Chondrocyte (in vitro differentiated cells): ENCODE data around the gene BACE2. TPM values are rescaled to one million over a fixed set of nuclear protein-coding genes. Genes with fewer than 3 reads are reported as not detected.
"Not testable (repeated sequence)": the region's sequence is repeated elsewhere in the genome, so short reads cannot be mapped to it uniquely, and the experiment has no call there.

Experiments
- DNase-seq: peaks from one replicate; pipeline ENCODE4 v3.0.0; 2021; ENCODE audit warnings: mixed read lengths, low spot score
- H3K27ac Mint-ChIP-seq: one replicate; pipeline ENCODE4 v1.8.0; 2021; ENCODE audit warnings: mild to moderate bottlenecking, moderate library complexity, mixed read lengths; ENCODE audit not compliant: unreplicated experiment
- H3K27me3 Mint-ChIP-seq: 2 replicates; pipeline ENCODE4 v1.8.0; 2021; ENCODE audit warnings: low read depth, mixed read lengths
- H3K36me3 Mint-ChIP-seq: 2 replicates; pipeline ENCODE4 v1.8.0; 2021; ENCODE audit warnings: low read depth, mixed read lengths
- H3K4me1 Mint-ChIP-seq: 2 replicates; pipeline ENCODE4 v1.8.0; 2021; ENCODE audit warnings: low read depth, mild to moderate bottlenecking, mixed read lengths
- H3K4me3 Mint-ChIP-seq: one replicate; pipeline ENCODE4 v1.8.0; 2021; ENCODE audit warnings: mild to moderate bottlenecking, moderate library complexity, mixed read lengths; ENCODE audit not compliant: unreplicated experiment
- H3K9me3 Mint-ChIP-seq: 2 replicates; pipeline ENCODE4 v1.8.0; 2021; ENCODE audit warnings: low read depth, mixed read lengths
- total RNA-seq: library from RNA; stranded (reverse); gene quantifications from 3 replicates; pipeline ENCODE4 v1.2.1, GENCODE V29; 2021
- TF ChIP-seq, protein P1 (sequence below): fragments of 200-600 bp; sonication (generic); IDR thresholded peaks from 2 replicates; pipeline ENCODE4 v1.5.0; 2021; ENCODE audit warnings: antibody characterized with exemption, mild to moderate bottlenecking, moderate library complexity

BACE2 gene
- total RNA-seq, 1 donor from 2014 or later = 77.9 TPM

GRCh38 chr21:41255190-41255589 is 87.2 kb downstream of the BACE2 start:
- peaks cover 25% of the 10 kb centered on the region for H3K4me1 Mint-ChIP-seq
- H3K36me3 Mint-ChIP-seq = peaks cover 64% of the 10 kb centered on the region
- DNase-seq = no peak
- no peaks in the 10 kb centered on the region for H3K27me3 Mint-ChIP-seq
- H3K4me3 Mint-ChIP-seq = no peak overlapping the region
- H3K9me3 Mint-ChIP-seq = peaks cover 14% of the 10 kb centered on the region
- no peak overlapping the region for H3K27ac Mint-ChIP-seq
- TF ChIP-seq, protein P1, sequence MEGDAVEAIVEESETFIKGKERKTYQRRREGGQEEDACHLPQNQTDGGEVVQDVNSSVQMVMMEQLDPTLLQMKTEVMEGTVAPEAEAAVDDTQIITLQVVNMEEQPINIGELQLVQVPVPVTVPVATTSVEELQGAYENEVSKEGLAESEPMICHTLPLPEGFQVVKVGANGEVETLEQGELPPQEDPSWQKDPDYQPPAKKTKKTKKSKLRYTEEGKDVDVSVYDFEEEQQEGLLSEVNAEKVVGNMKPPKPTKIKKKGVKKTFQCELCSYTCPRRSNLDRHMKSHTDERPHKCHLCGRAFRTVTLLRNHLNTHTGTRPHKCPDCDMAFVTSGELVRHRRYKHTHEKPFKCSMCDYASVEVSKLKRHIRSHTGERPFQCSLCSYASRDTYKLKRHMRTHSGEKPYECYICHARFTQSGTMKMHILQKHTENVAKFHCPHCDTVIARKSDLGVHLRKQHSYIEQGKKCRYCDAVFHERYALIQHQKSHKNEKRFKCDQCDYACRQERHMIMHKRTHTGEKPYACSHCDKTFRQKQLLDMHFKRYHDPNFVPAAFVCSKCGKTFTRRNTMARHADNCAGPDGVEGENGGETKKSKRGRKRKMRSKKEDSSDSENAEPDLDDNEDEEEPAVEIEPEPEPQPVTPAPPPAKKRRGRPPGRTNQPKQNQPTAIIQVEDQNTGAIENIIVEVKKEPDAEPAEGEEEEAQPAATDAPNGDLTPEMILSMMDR = no peak

GRCh38 chr21:41256231-41256630 is 88.3 kb downstream of the BACE2 start:
- Mint-ChIP-seq H3K4me1 (peaks cover 15% of the 10 kb centered on the region), H3K9me3 (peaks cover 14% of the 10 kb centered on the region), H3K36me3 (peaks cover 59% of the 10 kb centered on the region)
- not testable (repeated sequence) for DNase-seq, H3K27ac Mint-ChIP-seq, H3K4me3 Mint-ChIP-seq, H3K27me3 Mint-ChIP-seq

GRCh38 chr21:41256771-41257702 is 89.1 kb downstream of the BACE2 start:
- peaks cover 14% of the 10 kb centered on the region for H3K9me3 Mint-ChIP-seq
- no peaks in the 10 kb centered on the region for H3K27me3 Mint-ChIP-seq
- H3K4me1 Mint-ChIP-seq = peaks cover 8% of the 10 kb centered on the region
- peaks cover 54% of the 10 kb centered on the region for H3K36me3 Mint-ChIP-seq
- H3K27ac Mint-ChIP-seq = no peak overlapping the region
- TF ChIP-seq, protein P1 = no peak
- DNase-seq = no peak
- H3K4me3 Mint-ChIP-seq = no peak overlapping the region

- Mint-ChIP-seq H3K4me1 (peaks cover 2% of the 10 kb centered on the region), H3K36me3 (peaks cover 45% of the 10 kb centered on the region), H3K4me3 (no peak overlapping the region), H3K9me3 (peaks cover 16% of the 10 kb centered on the region), H3K27ac (no peak overlapping the region), H3K27me3 (no peaks in the 10 kb centered on the region)
- no peak for DNase-seq
- TF ChIP-seq, protein P1 = no peak
These were observed 90.7 kb downstream of the BACE2 start for GRCh38 chr21:41258617-41259016.

- H3K9me3 Mint-ChIP-seq = peaks cover 12% of the 10 kb centered on the region
- H3K4me1 Mint-ChIP-seq = peaks cover 2% of the 10 kb centered on the region
- H3K27me3 Mint-ChIP-seq = no peaks in the 10 kb centered on the region
- no peak for DNase-seq
- H3K4me3 Mint-ChIP-seq = no peak overlapping the region
- TF ChIP-seq, protein P1 = no peak
- peaks cover 34% of the 10 kb centered on the region for H3K36me3 Mint-ChIP-seq
- no peak overlapping the region for H3K27ac Mint-ChIP-seq
These were observed 92.5 kb downstream of the BACE2 start for GRCh38 chr21:41260428-41260827.

GRCh38 chr21:41267346-41267745 is 99.4 kb downstream of the BACE2 start:
- H3K9me3 Mint-ChIP-seq = peaks cover 18% of the 10 kb centered on the region
- H3K4me3 Mint-ChIP-seq = no peak overlapping the region
- no peaks in the 10 kb centered on the region for H3K27me3 Mint-ChIP-seq
- DNase-seq = no peak
- no peak overlapping the region for H3K27ac Mint-ChIP-seq
- H3K4me1 Mint-ChIP-seq = peaks cover 2% of the 10 kb centered on the region
- H3K36me3 Mint-ChIP-seq = peaks cover 18% of the 10 kb centered on the region
- TF ChIP-seq, protein P1 = no peak
